Bronchial epithelial cell (primary cell): ENCODE data around the gene SLC37A1. TPM values are rescaled to one million over a fixed set of nuclear protein-coding genes. Genes with fewer than 3 reads are reported as not detected.

Source experiments
- DNase-seq: peaks from one replicate; pipeline ENCODE4 v3.0.0-alpha.2; 2010; ENCODE audit warnings: low read depth
- FAIRE-seq: peaks from 2 replicates; lab custom pipeline; 2011; peaks lifted over from hg19 to GRCh38; lab: Jason Lieb, UNC
- H3K27me3 ChIP-seq: 2 replicates; pipeline ENCODE4 v1.5.1; 2011; ENCODE audit warnings: low read length; ENCODE audit not compliant: control insufficient read depth, insufficient read depth
- H3K36me3 ChIP-seq: 2 replicates; pipeline ENCODE4 v1.5.1; 2011; ENCODE audit warnings: low read length; ENCODE audit not compliant: control insufficient read depth, insufficient read depth
- H3K4me3 ChIP-seq: 2 replicates; pipeline ENCODE4 v1.5.1; 2011; ENCODE audit warnings: mild to moderate bottlenecking, low read depth, low read length, control low read depth
- CTCF ChIP-seq: IDR thresholded peaks from 2 replicates; pipeline ENCODE4 v1.5.1; 2011; ENCODE audit warnings: mild to moderate bottlenecking, moderate library complexity, low read length, control low read depth, inconsistent platforms; ENCODE audit not compliant: insufficient read depth, severe bottlenecking
- total RNA-seq: library from RNA; depleted of rRNA; stranded (reverse); fragments of >200 nt; gene quantifications from 2 replicates; pipeline ENCODE4 v1.2.1, GENCODE V29; 2014

SLC37A1 gene
- total RNA-seq, 1 donor from 2014 or later, result 7.1 TPM

- no peak for TF ChIP-seq CTCF
- Histone ChIP-seq H3K4me3 (no peak overlapping the region), H3K36me3 (no peaks in the 10 kb centered on the region), H3K27me3 (no peaks in the 10 kb centered on the region)
- DNase-seq (no peak), FAIRE-seq (no peak)
Measured at GRCh38 chr21:42608446-42608845, 94.8 kb downstream of the SLC37A1 start.

DNA sequence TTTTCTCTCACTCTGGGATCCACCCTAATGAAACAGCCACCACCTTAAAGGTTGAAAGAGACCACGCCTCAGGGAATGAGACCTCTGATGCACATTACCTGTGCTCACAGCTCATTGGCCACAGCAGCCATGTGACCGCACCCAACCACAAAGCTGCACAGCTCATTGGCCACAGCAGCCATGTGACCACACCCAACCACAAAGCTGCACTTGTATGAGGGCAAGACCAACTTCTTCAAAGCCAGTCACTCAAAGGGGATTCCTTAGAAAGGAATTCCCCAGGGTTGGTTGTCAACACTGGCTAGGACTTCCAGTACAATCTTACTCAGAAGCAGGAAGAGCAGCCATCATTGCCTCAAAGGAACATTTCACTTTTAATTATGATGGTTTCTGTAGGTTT lies 96.2 kb downstream of the SLC37A1 start:
- peak; percentile 58 for FAIRE-seq
- no peak for TF ChIP-seq CTCF
- Histone ChIP-seq H3K4me3 (no peak overlapping the region), H3K36me3 (no peaks in the 10 kb centered on the region), H3K27me3 (no peaks in the 10 kb centered on the region)
- no peak for DNase-seq

DNA sequence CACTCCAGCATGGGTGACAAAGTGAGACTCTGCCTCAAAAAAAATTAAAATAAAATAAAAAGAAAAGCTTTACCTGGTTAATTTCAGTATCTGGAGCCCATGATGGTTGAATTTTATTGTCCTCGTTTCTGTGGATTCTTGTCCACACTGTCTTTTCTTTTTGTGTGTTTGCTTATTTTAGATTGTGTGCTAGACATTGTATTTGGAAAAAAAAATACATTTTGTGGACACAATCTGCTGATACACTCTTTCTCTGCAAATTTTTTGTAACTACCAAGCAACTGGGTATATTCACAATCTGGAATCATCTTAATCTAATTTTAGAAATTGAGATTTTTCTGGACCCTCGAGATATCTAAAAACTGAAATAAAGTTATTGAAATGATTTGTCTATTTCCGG lies 98.2 kb downstream of the SLC37A1 start:
- no peak for TF ChIP-seq CTCF
- no peaks in the 10 kb centered on the region for H3K27me3 ChIP-seq
- no peaks in the 10 kb centered on the region for H3K36me3 ChIP-seq
- no peak for DNase-seq
- no peak for FAIRE-seq
- no peak overlapping the region for H3K4me3 ChIP-seq

DNA sequence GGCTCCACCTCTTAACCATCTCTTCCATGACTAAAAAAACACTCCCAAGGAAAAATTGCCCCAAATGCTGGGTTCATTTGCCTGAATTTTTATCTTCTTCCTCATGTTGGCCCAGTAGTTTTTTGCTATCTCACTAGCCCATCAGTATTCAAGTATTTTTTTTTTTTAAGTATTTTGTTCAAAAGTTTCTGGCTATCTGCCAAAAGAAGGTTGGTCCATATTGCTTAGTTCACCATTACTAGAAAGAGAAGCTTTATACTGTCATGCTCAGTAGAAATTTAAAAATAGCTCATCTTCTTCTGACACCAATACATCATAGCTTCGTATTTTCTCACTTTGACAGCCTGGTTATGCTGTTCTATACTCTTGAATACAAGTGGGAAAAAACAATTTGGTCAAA lies 98.7 kb downstream of the SLC37A1 start:
- no peak for TF ChIP-seq CTCF
- no peaks in the 10 kb centered on the region for H3K36me3 ChIP-seq
- FAIRE-seq, result no peak
- no peaks in the 10 kb centered on the region for H3K27me3 ChIP-seq
- DNase-seq, result no peak
- no peak overlapping the region for H3K4me3 ChIP-seq

- FAIRE-seq (no peak), DNase-seq (no peak)
- Histone ChIP-seq H3K4me3 (no peak overlapping the region), H3K27me3 (peaks cover 2% of the 10 kb centered on the region), H3K36me3 (no peaks in the 10 kb centered on the region)
- no peak for TF ChIP-seq CTCF
Measured at GRCh38 chr21:42613756-42614155, 100.1 kb downstream of the SLC37A1 start.

DNA sequence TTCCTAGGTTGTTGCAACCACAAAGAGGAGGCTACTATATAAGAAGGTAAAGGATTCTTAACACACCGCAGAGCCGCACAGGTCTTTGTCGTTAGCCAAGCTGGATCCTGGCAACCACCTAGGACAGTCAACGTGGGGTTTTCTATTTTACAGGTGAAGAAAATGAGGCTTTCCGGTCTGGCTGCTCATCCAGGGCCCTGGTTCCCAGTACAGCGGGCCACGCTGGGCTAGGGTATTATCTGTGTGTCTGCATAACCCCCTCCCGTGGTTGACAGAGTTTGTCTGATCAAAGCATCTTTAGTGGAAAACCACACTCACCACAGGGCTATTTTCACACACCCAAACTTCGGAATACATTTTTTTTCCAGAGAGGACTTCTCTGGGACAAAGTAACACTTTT lies 100.7 kb downstream of the SLC37A1 start:
- no peak for FAIRE-seq
- H3K4me3 ChIP-seq, result no peak overlapping the region
- TF ChIP-seq CTCF, result no peak

More for the DNA sequence above, 100.7 kb downstream of the SLC37A1 start:
- DNase-seq, result no peak
- H3K36me3 ChIP-seq, result no peaks in the 10 kb centered on the region
- peaks cover 2% of the 10 kb centered on the region for H3K27me3 ChIP-seq
